Endothelial cell of umbilical vein (primary cell): ENCODE measurements around the gene CRB1. TPM values are rescaled to one million over a fixed set of nuclear protein-coding genes. Genes with fewer than 3 reads are reported as not detected.

ENCODE experiments used
- BruUV-seq: library from RNA; stranded (reverse); fragments of 400-500 nt; replicated peaks from 2 replicates; lab custom pipeline; 2021; lab: Mats Ljungman, UMichigan
- CTCF ChIA-PET: fragments of 300-600, 350-600 bp; sonication (Branson Sonifier 250); formaldehyde crosslinking; loops from one replicate; lab custom pipeline; 2021; ENCODE audit warnings: antibody characterized with exemption, inconsistent platforms; lab: Charles Lee
- POLR2A ChIA-PET: fragments of 300-600, 350-600 bp; sonication (Branson Sonifier 250); formaldehyde crosslinking; loops from one replicate; lab custom pipeline; 2021; ENCODE audit warnings: antibody characterized with exemption, inconsistent platforms; lab: Charles Lee
- DNase-seq: peaks from one replicate; pipeline ENCODE4 v3.0.0-alpha.2; 2011; ENCODE audit warnings: low read depth, low spot score
- FAIRE-seq: peaks from 2 replicates; lab custom pipeline; 2011; peaks lifted over from hg19 to GRCh38; lab: Jason Lieb, UNC
- H2AFZ ChIP-seq: 2 replicates; pipeline ENCODE4 v1.6.0; 2012; ENCODE audit warnings: low read depth, low read length, control low read depth, inconsistent platforms
- H3K27ac ChIP-seq: 2 replicates; pipeline ENCODE4 v1.5.1; 2011; ENCODE audit warnings: low read depth, mild to moderate bottlenecking, control low read depth, low read length, moderate library complexity; ENCODE audit not compliant: insufficient read depth
- H3K27me3 ChIP-seq, 2 experiments: 2 replicates each; pipeline versions ENCODE4 v1.6.0 to v1.6.1; 2011; ENCODE audit warnings: low read length in 2 of 2, mixed read lengths in 1 of 2; ENCODE audit not compliant: control insufficient read depth in 2 of 2, insufficient read depth in 2 of 2
- H3K36me3 ChIP-seq, 2 experiments: 2 replicates in 1 of 2; 3 replicates in 1 of 2; pipeline ENCODE4 v1.5.1; 2011; ENCODE audit warnings: low read length in 2 of 2, mild to moderate bottlenecking in 1 of 2, moderate library complexity in 1 of 2; ENCODE audit not compliant: control insufficient read depth in 2 of 2, insufficient read depth in 2 of 2; ENCODE audit errors: extremely low read depth in 1 of 2
- H3K4me1 ChIP-seq: 3 replicates; pipeline ENCODE4 v1.5.1; 2011; ENCODE audit warnings: mild to moderate bottlenecking, low read length; ENCODE audit not compliant: control insufficient read depth, insufficient read depth; ENCODE audit errors: extremely low read depth
- H3K4me2 ChIP-seq: 2 replicates; pipeline ENCODE4 v1.6.1; 2011; ENCODE audit warnings: low read length, control low read depth, mixed read lengths; ENCODE audit not compliant: insufficient read depth
- H3K4me3 ChIP-seq, 3 experiments: fragments of 200-600 bp in 1 of 3; sonication (generic), shearing (Covaris generic) in 1 of 3; replicated peaks in 1 of 3; 2 replicates each; pipeline ENCODE4 v1.5.1; 2011 to 2016; ENCODE audit warnings: control low read depth in 3 of 3, low read length in 3 of 3, mild to moderate bottlenecking in 2 of 3, inconsistent platforms in 1 of 3, low read depth in 1 of 3, moderate library complexity in 1 of 3; ENCODE audit not compliant: insufficient read depth in 1 of 3
- H3K79me2 ChIP-seq: 2 replicates; pipeline ENCODE4 v1.6.0; 2012; ENCODE audit warnings: low read length, inconsistent platforms; ENCODE audit not compliant: control insufficient read depth, insufficient read depth
- H3K9ac ChIP-seq: replicated peaks from 2 replicates; pipeline ENCODE3; 2011; ENCODE audit warnings: low read length, control low read depth; ENCODE audit not compliant: insufficient read depth; ENCODE audit errors: extremely low read depth
- H3K9me1 ChIP-seq: replicated peaks from 3 replicates; pipeline ENCODE4 v1.6.0; 2011; ENCODE audit warnings: mild to moderate bottlenecking, low read length; ENCODE audit not compliant: control insufficient read depth, insufficient read depth; ENCODE audit errors: extremely low read depth
- H3K9me3 ChIP-seq: replicated peaks from 2 replicates; pipeline ENCODE4 v1.5.1; 2012; ENCODE audit warnings: low read length, inconsistent platforms; ENCODE audit not compliant: control insufficient read depth, insufficient read depth
- H4K20me1 ChIP-seq: replicated peaks from 2 replicates; pipeline ENCODE3; 2011; ENCODE audit warnings: mild to moderate bottlenecking, low read length; ENCODE audit not compliant: control insufficient read depth, insufficient read depth; ENCODE audit errors: extremely low read depth
- CTCF ChIP-seq, 2 donors: IDR thresholded peaks; 1 replicate in 1 of 2; 2 replicates in 1 of 2; pipeline ENCODE4 v1.5.1; 2011; ENCODE audit warnings: low read length in 2 of 2, mild to moderate bottlenecking in 2 of 2, moderate library complexity in 2 of 2, control low read depth in 1 of 2, inconsistent platforms in 1 of 2, low read depth in 1 of 2; ENCODE audit not compliant: insufficient read depth in 1 of 2; ENCODE audit errors: extremely low read depth in 1 of 2
- EZH2 ChIP-seq: IDR thresholded peaks from 2 replicates; pipeline ENCODE4 v1.6.1; 2012; ENCODE audit warnings: borderline replicate concordance, low read depth, mild to moderate bottlenecking, moderate library complexity, low read length, inconsistent platforms; ENCODE audit not compliant: severe bottlenecking
- FOS ChIP-seq: IDR thresholded peaks from 2 replicates; pipeline ENCODE4 v1.6.1; 2011; ENCODE audit warnings: mild to moderate bottlenecking, low read length, moderate library complexity, borderline replicate concordance; ENCODE audit not compliant: insufficient read depth
- GATA2 ChIP-seq: IDR thresholded peaks from 2 replicates; pipeline ENCODE4 v1.7.0; 2011; ENCODE audit warnings: low read depth, mild to moderate bottlenecking, moderate library complexity, mixed read lengths, low read length; ENCODE audit not compliant: insufficient read length, insufficient read depth
- JUN ChIP-seq: IDR thresholded peaks from 2 replicates; pipeline ENCODE4 v1.6.1; 2011; ENCODE audit warnings: borderline replicate concordance, low read depth; ENCODE audit not compliant: insufficient read length, insufficient read depth
- MAX ChIP-seq: IDR thresholded peaks from 2 replicates; pipeline ENCODE4 v1.6.1; 2011; ENCODE audit not compliant: insufficient read depth, insufficient read length
- MYC ChIP-seq: IDR thresholded peaks from one replicate; pipeline ENCODE4 v1.6.1; 2011; ENCODE audit warnings: mild to moderate bottlenecking, low read depth, low read length
- POLR2A ChIP-seq: IDR thresholded peaks from 2 replicates; pipeline ENCODE4 v1.6.1; 2012; ENCODE audit warnings: low read depth, mild to moderate bottlenecking, control low read depth, low read length
- POLR2AphosphoS5 ChIP-seq: IDR thresholded peaks from 2 replicates; pipeline ENCODE4 v1.6.1; 2012; ENCODE audit warnings: low read depth, mild to moderate bottlenecking, control low read depth, low read length, moderate library complexity; ENCODE audit not compliant: insufficient read depth
- dilution Hi-C: fragments of 300-500 bp; cut with MboI; formaldehyde crosslinking; loops from one replicate; pipeline ENCODE4 v1.15.0; 2019; ENCODE audit warnings: low sequenced_read_pairs; ENCODE audit not compliant: extremely low pct_ligation_motif_present
- intact Hi-C: fragments of 100-400 bp; cut with micrococcal nuclease; formaldehyde crosslinking; loops from one replicate; pipeline ENCODE4 v1.10.0; 2022
- polyA plus RNA-seq, 4 experiments: library from polyadenylated mRNA; depleted of rRNA in 3 of 4; stranded (reverse) in 3 of 4; unstranded in 1 of 4; fragments of >200 nt; gene quantifications; 2 replicates each; pipeline versions ENCODE4 v1.2.1 to v1.2.3, GENCODE V29; 2011 to 2012; ENCODE audit warnings: missing spikeins in 1 of 4
- total RNA-seq: library from RNA; stranded (reverse); gene quantifications from 2 replicates; pipeline ENCODE4 v1.2.3, GENCODE V29; 2021

Gene CRB1
- total and polyA plus RNA-seq, 2 donors (not counting 3 experiments of a cell fraction or from before 2014, with no cell fraction given) = not detected

GRCh38 chr1:197249324-197249723 is 18.7 kb upstream of the CRB1 start:
- H3K36me3 ChIP-seq = no peaks in the 10 kb centered on the region
- no peaks in the 10 kb centered on the region for H3K4me1 ChIP-seq
- no peak overlapping the region for H3K4me3 ChIP-seq
- DNase-seq (no peak), FAIRE-seq (no peak)
- H3K9me3 ChIP-seq = no peaks in the 10 kb centered on the region
- no peak overlapping the region for H3K4me2 ChIP-seq
- no peaks in the 10 kb centered on the region for H3K79me2 ChIP-seq
- no peak overlapping the region for H2AFZ ChIP-seq
- intact Hi-C loops (no loop called here), dilution Hi-C loops (no loop called here)
- ChIA-PET POLR2A (no interaction called here), CTCF (no interaction called here)
- H3K9ac ChIP-seq = no peak overlapping the region
- no peaks in the 10 kb centered on the region for H3K9me1 ChIP-seq
- H4K20me1 ChIP-seq = no peaks in the 10 kb centered on the region
- BruUV-seq = no TSS peak
- TF ChIP-seq MYC (no peak), EZH2 (no peak), POLR2AphosphoS5 (no peak), POLR2A (no peak), FOS (no peak), JUN (no peak), GATA2 (no peak), MAX (no peak), CTCF (IDR thresholded peaks at IDR 0.05; ENCODE audit: extremely low read depth in 1 of 2, insufficient read depth in 1 of 2, low read depth in 1 of 2, low read length in 2 of 2) (no peak)
- H3K27me3 ChIP-seq = no peaks in the 10 kb centered on the region
- no peak overlapping the region for H3K27ac ChIP-seq
